D721Med (cell line): ENCODE measurements around the gene PANK4.

Experiments
- DNase-seq: peaks from one replicate; pipeline ENCODE4 v3.0.0; 2011; ENCODE audit warnings: low spot score; ENCODE audit not compliant: insufficient read length
- FAIRE-seq: peaks from 2 replicates; lab custom pipeline; 2011; peaks lifted over from hg19 to GRCh38; lab: Jason Lieb, UNC
- TF ChIP-seq, protein P1 (sequence below): IDR thresholded peaks from 2 replicates; pipeline ENCODE4 v1.5.1; 2012; ENCODE audit warnings: mild to moderate bottlenecking, control low read depth; ENCODE audit not compliant: insufficient read depth; ENCODE audit errors: missing control alignments

Gene PANK4

GRCh38 chr1:2538872-2539271 lies 12.5 kb upstream of the PANK4 start:
- DNase-seq (no peak), FAIRE-seq (no peak)
- TF ChIP-seq, protein P1, sequence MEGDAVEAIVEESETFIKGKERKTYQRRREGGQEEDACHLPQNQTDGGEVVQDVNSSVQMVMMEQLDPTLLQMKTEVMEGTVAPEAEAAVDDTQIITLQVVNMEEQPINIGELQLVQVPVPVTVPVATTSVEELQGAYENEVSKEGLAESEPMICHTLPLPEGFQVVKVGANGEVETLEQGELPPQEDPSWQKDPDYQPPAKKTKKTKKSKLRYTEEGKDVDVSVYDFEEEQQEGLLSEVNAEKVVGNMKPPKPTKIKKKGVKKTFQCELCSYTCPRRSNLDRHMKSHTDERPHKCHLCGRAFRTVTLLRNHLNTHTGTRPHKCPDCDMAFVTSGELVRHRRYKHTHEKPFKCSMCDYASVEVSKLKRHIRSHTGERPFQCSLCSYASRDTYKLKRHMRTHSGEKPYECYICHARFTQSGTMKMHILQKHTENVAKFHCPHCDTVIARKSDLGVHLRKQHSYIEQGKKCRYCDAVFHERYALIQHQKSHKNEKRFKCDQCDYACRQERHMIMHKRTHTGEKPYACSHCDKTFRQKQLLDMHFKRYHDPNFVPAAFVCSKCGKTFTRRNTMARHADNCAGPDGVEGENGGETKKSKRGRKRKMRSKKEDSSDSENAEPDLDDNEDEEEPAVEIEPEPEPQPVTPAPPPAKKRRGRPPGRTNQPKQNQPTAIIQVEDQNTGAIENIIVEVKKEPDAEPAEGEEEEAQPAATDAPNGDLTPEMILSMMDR, result no peak

DNA sequence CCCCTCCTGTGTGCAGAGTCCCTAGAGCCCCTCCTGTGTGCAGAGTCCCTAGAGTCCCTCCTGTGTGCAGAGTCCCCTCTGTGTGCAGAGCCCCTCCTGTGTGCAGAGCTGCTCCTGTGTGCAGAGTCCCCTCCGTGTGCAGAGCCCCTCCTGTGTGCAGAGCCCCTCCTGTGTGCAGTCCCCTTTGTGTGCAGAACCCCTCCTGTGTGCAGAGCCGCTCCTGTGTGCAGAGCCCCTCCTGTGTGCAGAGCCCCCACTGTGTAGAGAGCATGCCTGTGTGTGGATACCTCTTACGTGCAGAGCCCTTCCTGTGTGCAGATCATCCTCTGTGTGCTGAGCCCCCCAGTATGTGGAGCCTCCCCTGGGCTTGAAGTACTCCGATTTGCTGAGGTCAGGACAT lies 12.0 kb upstream of the PANK4 start:
- no peak for DNase-seq
- no peak for FAIRE-seq
- TF ChIP-seq, protein P1, result no peak

DNA sequence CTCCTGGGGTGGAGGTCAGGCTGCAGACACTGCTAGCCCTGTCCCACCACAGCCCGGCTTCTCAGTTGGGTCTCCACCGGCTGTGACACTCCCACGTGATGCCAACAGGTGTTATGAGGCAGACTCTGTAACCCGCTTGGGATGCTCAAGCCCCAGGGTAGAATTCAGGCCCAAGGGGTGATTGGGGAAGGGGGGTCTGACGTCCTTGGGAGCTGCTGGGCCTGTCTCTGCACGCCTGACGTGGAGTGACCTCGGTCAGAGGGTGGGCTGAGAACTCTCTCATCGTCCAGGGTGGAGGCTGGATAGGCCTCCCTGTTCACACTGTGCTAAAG lies 11.4 kb upstream of the PANK4 start:
- no peak for FAIRE-seq
- TF ChIP-seq, protein P1, result no peak
- DNase-seq, result no peak

DNA sequence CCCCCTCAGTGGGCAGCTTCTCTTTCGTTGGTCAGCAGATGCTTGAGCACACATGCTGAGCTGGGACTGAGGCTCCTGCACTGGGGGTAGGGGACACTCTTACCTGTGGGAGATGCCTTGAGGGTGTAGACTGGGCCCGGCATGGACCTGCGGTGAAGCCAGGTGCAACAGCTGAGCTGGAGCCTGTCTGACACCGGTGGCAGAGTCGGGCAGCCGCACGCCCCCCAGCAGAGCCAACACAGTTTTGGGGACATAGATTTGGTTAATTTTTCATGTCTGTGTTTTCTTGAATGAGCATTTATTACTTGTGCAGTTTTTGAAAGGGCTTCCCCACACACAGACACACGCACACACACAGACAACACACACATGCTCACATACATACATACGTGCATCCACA lies 9.6 kb upstream of the PANK4 start:
- TF ChIP-seq, protein P1, result no peak
- FAIRE-seq (no peak), DNase-seq (no peak)

- TF ChIP-seq, protein P1, result no peak
- DNase-seq, result no peak
- FAIRE-seq, result no peak
These were observed 9.1 kb upstream of the PANK4 start for GRCh38 chr1:2535455-2535854.

- DNase-seq (no peak), FAIRE-seq (no peak)
- TF ChIP-seq, protein P1, result no peak
These were observed 8.5 kb upstream of the PANK4 start for GRCh38 chr1:2534687-2535441.

- TF ChIP-seq, protein P1, result no peak
- DNase-seq (no peak), FAIRE-seq (no peak)
These were observed 7.9 kb upstream of the PANK4 start for GRCh38 chr1:2534315-2534686.
